Mesendoderm (in vitro differentiated cells): ENCODE data around the gene STUB1.

Experiments
- DNase-seq: peaks from one replicate; pipeline ENCODE4 v3.0.0; 2013
- H2AK5ac ChIP-seq: 2 replicates; pipeline ENCODE4 v1.6.1; 2013; ENCODE audit warnings: low read length, inconsistent platforms
- H2BK120ac ChIP-seq: 2 replicates; pipeline ENCODE4 v1.6.1; 2013; ENCODE audit warnings: low read depth, mild to moderate bottlenecking, low read length, moderate library complexity, mixed read lengths
- H2BK15ac ChIP-seq: replicated peaks from 2 replicates; pipeline ENCODE4 v1.6.1; 2013; ENCODE audit warnings: low read depth, mild to moderate bottlenecking, moderate library complexity
- H2BK5ac ChIP-seq: 2 replicates; pipeline ENCODE4 v1.6.1; 2013; ENCODE audit warnings: low read length, inconsistent platforms
- H3K18ac ChIP-seq: 2 replicates; pipeline ENCODE4 v1.6.1; 2013; ENCODE audit warnings: mild to moderate bottlenecking, low read length, mixed read lengths
- H3K23ac ChIP-seq: one replicate; pipeline ENCODE4 v1.6.1; 2013; ENCODE audit warnings: low read length
- H3K27ac ChIP-seq: 2 replicates; pipeline ENCODE4 v1.5.1; 2013; ENCODE audit warnings: low read depth, mild to moderate bottlenecking, inconsistent platforms, low read length, moderate library complexity
- H3K27me3 ChIP-seq: 2 replicates; pipeline ENCODE4 v1.6.1; 2013; ENCODE audit warnings: low read length, control low read depth, mild to moderate bottlenecking, inconsistent platforms; ENCODE audit not compliant: insufficient read depth, poor library complexity
- H3K36me3 ChIP-seq: 2 replicates; pipeline ENCODE4 v1.6.1; 2013; ENCODE audit warnings: low read length, inconsistent platforms; ENCODE audit not compliant: control insufficient read depth, insufficient read depth
- H3K4ac ChIP-seq: one replicate; pipeline ENCODE4 v1.6.1; 2013; ENCODE audit warnings: low read depth, mild to moderate bottlenecking, low read length, moderate library complexity
- H3K4me1 ChIP-seq: 2 replicates; pipeline ENCODE4 v1.6.1; 2013; ENCODE audit warnings: low read depth, low read length, inconsistent platforms; ENCODE audit not compliant: control insufficient read depth
- H3K4me2 ChIP-seq: 2 replicates; pipeline ENCODE4 v1.6.1; 2013; ENCODE audit warnings: low read length
- H3K4me3 ChIP-seq: 2 replicates; pipeline ENCODE4 v1.5.1; 2013; ENCODE audit warnings: mild to moderate bottlenecking, low read length
- H3K56ac ChIP-seq: one replicate; pipeline ENCODE4 v1.6.1; 2013; ENCODE audit warnings: low read length
- H3K79me1 ChIP-seq: 2 replicates; pipeline ENCODE4 v1.6.1; 2013; ENCODE audit warnings: low read length, inconsistent platforms
- H3K79me2 ChIP-seq: 2 replicates; pipeline ENCODE4 v1.6.1; 2013; ENCODE audit warnings: mild to moderate bottlenecking, low read length; ENCODE audit not compliant: control insufficient read depth, insufficient read depth
- H3K9ac ChIP-seq: 2 replicates; pipeline ENCODE4 v1.6.1; 2013; ENCODE audit warnings: low read length, inconsistent platforms
- H4K5ac ChIP-seq: one replicate; pipeline ENCODE4 v1.6.1; 2013; ENCODE audit warnings: low read length
- H4K8ac ChIP-seq: one replicate; pipeline ENCODE4 v1.6.1; 2013; ENCODE audit warnings: low read depth, mild to moderate bottlenecking, control low read depth, low read length, moderate library complexity
- WGBS: extraction: QIAGEN DNeasy Blood & Tissue Kit; methylation state at CpG from one replicate; pipeline ENCODE4 v1.1.7; 2013; ENCODE audit warnings: low lambda C conversion rate, missing lambda C conversion rate; ENCODE audit not compliant: insufficient coverage; ENCODE audit errors: extremely low coverage; 5-methylcytosine and 5-hydroxymethylcytosine counted together

The STUB1 gene

GRCh38 chr16:654034-654433 is 26.2 kb upstream of the STUB1 start:
- Histone ChIP-seq H2BK15ac (no peak overlapping the region), H2BK120ac (no peak overlapping the region)

DNA sequence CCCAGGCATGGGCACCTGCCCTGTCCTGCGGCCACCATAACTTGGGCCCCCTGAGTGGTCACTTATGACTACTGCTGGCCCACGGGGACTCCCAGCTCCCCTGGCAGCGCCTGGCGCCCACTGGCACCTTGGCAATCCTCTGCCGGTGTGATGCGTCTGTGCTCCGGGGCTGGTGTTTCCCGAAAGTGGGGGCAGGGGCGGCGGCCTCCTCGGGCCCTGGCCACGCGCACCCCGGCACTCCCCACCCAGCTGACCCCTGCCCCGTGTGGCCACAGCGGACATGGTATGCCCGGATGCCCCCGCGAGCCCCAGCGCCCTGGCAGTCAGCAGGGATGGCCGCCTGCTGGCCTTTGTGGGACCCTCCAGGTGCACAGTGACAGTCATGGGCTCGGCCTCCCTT is 22.7 kb upstream of the STUB1 start:
- Histone ChIP-seq H3K27ac (no peak overlapping the region), H2BK120ac (no peak overlapping the region), H2BK15ac (no peak overlapping the region), H4K8ac (no peak overlapping the region), H3K18ac (no peak overlapping the region), H3K4me3 (no peak overlapping the region), H3K27me3 (no peaks in the 10 kb centered on the region), H3K4me1 (no peaks in the 10 kb centered on the region), H4K5ac (no peak overlapping the region), H3K79me1 (no peaks in the 10 kb centered on the region), H3K79me2 (no peaks in the 10 kb centered on the region), H2BK5ac (no peak overlapping the region), H3K9ac (no peak overlapping the region), H3K56ac (no peak overlapping the region), H3K36me3 (no peaks in the 10 kb centered on the region), H3K4me2 (no peak overlapping the region), H2AK5ac (no peak overlapping the region), H3K4ac (no peak overlapping the region), H3K23ac (no peak overlapping the region)
- WGBS = no CpG with 5 or more reads among the region's 22 CpGs
- no peak for DNase-seq

More at GRCh38 chr16:654034-654433, 26.2 kb upstream of the STUB1 start:
- H3K4me1 ChIP-seq = no peaks in the 10 kb centered on the region
- no peaks in the 10 kb centered on the region for H3K79me1 ChIP-seq
- no peak overlapping the region for H3K27ac ChIP-seq
- no peak overlapping the region for H3K4me2 ChIP-seq
- no peak overlapping the region for H3K18ac ChIP-seq
- H3K4ac ChIP-seq = no peak overlapping the region
- no peak overlapping the region for H2AK5ac ChIP-seq
- H2BK5ac ChIP-seq = no peak overlapping the region
- WGBS = no CpG with 5 or more reads among the region's 12 CpGs
- no peak overlapping the region for H3K9ac ChIP-seq
- H3K56ac ChIP-seq = no peak overlapping the region
- DNase-seq = no peak
- H4K8ac ChIP-seq = no peak overlapping the region
- no peak overlapping the region for H3K23ac ChIP-seq
- no peaks in the 10 kb centered on the region for H3K79me2 ChIP-seq
- no peak overlapping the region for H4K5ac ChIP-seq
- H3K27me3 ChIP-seq = no peaks in the 10 kb centered on the region
- no peaks in the 10 kb centered on the region for H3K36me3 ChIP-seq
- H3K4me3 ChIP-seq = no peak overlapping the region

DNA sequence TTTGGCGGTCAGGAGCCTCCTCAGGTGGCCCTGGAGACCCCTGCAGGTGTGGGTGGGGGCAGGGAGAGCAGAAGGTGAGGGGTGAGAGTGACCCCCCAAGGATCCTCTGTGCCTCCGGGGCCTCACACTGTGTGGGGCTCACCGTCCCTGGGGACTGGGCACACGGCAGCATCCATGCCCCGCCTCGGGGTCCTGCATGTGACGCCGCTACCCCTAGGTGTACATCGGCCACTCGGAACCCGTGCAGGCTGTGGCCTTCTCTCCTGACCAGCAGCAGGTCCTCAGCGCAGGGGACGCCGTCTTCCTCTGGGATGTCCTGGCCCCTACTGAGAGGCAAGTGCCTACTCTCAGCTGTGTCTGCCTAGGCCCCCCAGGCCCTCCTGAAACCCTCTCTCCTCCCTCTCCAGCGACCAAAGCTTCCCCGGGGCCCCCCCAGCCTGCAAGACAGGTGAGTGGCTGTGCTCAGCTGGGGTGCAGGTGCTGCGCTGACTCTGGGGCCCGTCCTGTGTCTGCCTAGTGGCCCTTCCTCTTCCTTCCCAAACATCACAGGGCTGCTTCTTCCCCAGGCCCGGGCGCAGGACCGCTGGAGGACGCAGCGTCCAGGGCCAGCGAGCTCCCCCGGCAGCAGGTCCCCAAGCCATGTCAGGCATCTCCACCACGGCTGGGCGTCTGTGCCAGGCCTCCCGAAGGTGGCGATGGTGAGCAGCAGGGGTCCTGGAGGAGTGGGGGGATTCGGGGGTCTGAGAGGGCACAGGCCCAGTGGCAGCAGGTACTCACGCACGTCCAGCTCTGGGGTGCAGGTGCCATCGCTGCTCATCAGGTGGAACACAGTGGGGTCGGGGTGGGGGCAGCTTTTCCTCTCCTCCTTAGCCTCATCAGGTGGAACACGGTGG is 21.3 kb upstream of the STUB1 start:
- no CpG with 5 or more reads among the region's 35 CpGs for WGBS
- H2BK5ac ChIP-seq = no peak overlapping the region

GRCh38 chr16:659618-660017 is 20.6 kb upstream of the STUB1 start:
- H3K4me1 ChIP-seq = no peaks in the 10 kb centered on the region
- no peak overlapping the region for H3K18ac ChIP-seq
- no peak overlapping the region for H3K23ac ChIP-seq
- no peak overlapping the region for H4K8ac ChIP-seq
- H3K36me3 ChIP-seq = no peaks in the 10 kb centered on the region
- no peak overlapping the region for H2BK5ac ChIP-seq
- no peaks in the 10 kb centered on the region for H3K27me3 ChIP-seq
- H3K27ac ChIP-seq = no peak overlapping the region
- H3K4me2 ChIP-seq = no peak overlapping the region
- no CpG with 5 or more reads among the region's 20 CpGs for WGBS
- no peaks in the 10 kb centered on the region for H3K79me1 ChIP-seq
- no peak overlapping the region for H3K4ac ChIP-seq
- H2AK5ac ChIP-seq = no peak overlapping the region
- no peak overlapping the region for H3K9ac ChIP-seq
- H3K4me3 ChIP-seq = no peak overlapping the region
- H3K79me2 ChIP-seq = no peaks in the 10 kb centered on the region
- no peak overlapping the region for H2BK15ac ChIP-seq
- DNase-seq = no peak
- H4K5ac ChIP-seq = no peak overlapping the region
- H3K56ac ChIP-seq = no peak overlapping the region
- no peak overlapping the region for H2BK120ac ChIP-seq

More for the DNA sequence above, 21.3 kb upstream of the STUB1 start:
- no peak for DNase-seq
- Histone ChIP-seq H3K79me1 (no peaks in the 10 kb centered on the region), H3K4me3 (no peak overlapping the region), H3K36me3 (no peaks in the 10 kb centered on the region), H3K4me2 (no peak overlapping the region), H2BK15ac (no peak overlapping the region), H2BK120ac (no peak overlapping the region), H3K27me3 (no peaks in the 10 kb centered on the region), H3K9ac (no peak overlapping the region), H3K79me2 (no peaks in the 10 kb centered on the region), H4K5ac (no peak overlapping the region), H3K4me1 (no peaks in the 10 kb centered on the region), H4K8ac (no peak overlapping the region), H3K23ac (no peak overlapping the region), H3K27ac (no peak overlapping the region), H3K4ac (no peak overlapping the region), H2AK5ac (no peak overlapping the region), H3K18ac (no peak overlapping the region), H3K56ac (no peak overlapping the region)

DNA sequence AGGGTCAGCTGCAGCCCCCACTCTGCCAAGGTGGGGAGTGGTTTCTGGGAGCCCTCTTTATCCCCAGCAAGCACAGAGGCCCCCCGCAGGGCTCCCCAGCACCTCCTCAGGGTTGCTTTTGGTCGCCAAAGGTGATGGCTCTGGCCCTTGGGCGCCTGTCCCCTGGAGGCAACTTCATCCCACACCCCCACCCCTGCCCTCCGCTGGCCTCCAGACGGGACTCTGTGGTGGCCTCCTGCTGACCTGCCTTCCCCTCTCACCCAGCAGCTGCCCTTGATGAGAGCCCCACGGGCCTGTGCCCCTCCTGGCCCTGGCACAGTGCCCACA is 20.1 kb upstream of the STUB1 start:
- H3K4me2 ChIP-seq = no peak overlapping the region
- no peaks in the 10 kb centered on the region for H3K79me2 ChIP-seq
- H3K9ac ChIP-seq = no peak overlapping the region
- no peaks in the 10 kb centered on the region for H3K27me3 ChIP-seq
- no peak overlapping the region for H3K23ac ChIP-seq
- H3K36me3 ChIP-seq = no peaks in the 10 kb centered on the region
- no peak overlapping the region for H4K8ac ChIP-seq
- no peak overlapping the region for H2BK5ac ChIP-seq
- H4K5ac ChIP-seq = no peak overlapping the region
- no peak for DNase-seq
- H3K27ac ChIP-seq = no peak overlapping the region
- H2AK5ac ChIP-seq = no peak overlapping the region
- no peak overlapping the region for H3K4me3 ChIP-seq
- H3K4me1 ChIP-seq = no peaks in the 10 kb centered on the region
- H3K79me1 ChIP-seq = no peaks in the 10 kb centered on the region
- H3K18ac ChIP-seq = no peak overlapping the region
- WGBS = no CpG with 5 or more reads among the region's 6 CpGs
- H3K56ac ChIP-seq = no peak overlapping the region
- H2BK15ac ChIP-seq = no peak overlapping the region
- H2BK120ac ChIP-seq = no peak overlapping the region
- no peak overlapping the region for H3K4ac ChIP-seq
